ENCODE data around the gene MMP11.
"Not testable (repeated sequence)": the region's sequence is repeated elsewhere in the genome, so short reads cannot be mapped to it uniquely, and the experiment has no call there.

The MMP11 gene, protein sequence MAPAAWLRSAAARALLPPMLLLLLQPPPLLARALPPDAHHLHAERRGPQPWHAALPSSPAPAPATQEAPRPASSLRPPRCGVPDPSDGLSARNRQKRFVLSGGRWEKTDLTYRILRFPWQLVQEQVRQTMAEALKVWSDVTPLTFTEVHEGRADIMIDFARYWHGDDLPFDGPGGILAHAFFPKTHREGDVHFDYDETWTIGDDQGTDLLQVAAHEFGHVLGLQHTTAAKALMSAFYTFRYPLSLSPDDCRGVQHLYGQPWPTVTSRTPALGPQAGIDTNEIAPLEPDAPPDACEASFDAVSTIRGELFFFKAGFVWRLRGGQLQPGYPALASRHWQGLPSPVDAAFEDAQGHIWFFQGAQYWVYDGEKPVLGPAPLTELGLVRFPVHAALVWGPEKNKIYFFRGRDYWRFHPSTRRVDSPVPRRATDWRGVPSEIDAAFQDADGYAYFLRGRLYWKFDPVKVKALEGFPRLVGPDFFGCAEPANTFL

DNA sequence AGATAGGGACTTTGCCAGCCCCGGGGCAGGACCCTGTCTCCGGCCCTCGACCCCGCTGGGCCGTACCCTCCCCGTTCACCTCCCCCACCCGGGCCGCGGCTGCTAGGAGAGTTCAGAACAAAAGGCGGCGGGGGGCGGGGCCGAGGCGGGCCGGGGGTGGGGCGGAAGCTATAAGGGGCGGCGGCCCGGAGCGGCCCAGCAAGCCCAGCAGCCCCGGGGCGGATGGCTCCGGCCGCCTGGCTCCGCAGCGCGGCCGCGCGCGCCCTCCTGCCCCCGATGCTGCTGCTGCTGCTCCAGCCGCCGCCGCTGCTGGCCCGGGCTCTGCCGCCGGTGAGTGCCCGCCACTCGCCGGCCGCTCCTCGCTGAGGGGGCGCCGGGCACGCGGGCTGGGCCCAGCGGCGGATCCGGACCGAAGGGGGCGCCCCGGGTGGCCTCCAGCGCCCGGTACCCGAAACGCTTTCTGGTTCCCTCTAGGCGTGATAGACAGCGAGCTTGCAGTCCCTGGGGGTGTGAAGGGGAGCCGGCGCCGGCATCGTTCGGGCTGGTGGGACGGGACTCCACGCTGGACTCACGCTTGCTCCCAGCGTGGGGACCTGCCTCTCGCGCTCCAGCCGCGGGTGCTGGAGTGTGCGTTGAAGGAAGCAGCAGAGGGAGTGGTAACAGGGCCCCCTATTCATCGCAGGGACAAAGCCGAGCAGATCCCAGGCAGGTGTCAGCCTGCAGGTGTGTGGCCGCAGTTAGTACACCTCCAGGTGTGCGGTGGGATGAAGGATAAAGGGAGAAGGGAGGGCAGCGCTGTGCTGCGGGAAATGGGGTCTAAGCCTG lies at the start of gene MMP11:
MMP11 (plus strand) TSS at position 201 of the 825 bp plus-strand sequence; CDS start at position 223, 22 bp downstream.
- no peak for DNase-seq

DNA sequence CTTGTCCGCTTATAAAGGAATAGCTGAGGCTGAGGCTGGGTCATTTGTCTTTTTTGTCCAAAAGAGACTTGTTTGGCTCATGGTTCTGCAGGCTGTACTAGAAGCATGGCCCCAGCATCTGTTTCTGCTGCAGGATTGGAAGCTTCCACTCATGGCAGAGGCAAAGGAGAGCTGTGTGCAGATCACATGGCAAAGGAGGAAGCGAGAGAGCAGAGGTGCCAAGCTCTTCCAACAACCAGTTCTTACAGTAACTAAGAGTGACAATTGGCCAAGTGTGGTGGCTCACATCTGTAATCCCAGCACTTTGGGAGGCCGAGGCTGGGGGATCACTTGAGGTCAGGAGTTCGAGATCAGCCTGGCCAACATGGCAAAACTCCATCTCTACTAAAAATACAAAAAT lies 44.5 kb upstream of the MMP11 start:
- DNase-seq, result not testable (repeated sequence)

DNA sequence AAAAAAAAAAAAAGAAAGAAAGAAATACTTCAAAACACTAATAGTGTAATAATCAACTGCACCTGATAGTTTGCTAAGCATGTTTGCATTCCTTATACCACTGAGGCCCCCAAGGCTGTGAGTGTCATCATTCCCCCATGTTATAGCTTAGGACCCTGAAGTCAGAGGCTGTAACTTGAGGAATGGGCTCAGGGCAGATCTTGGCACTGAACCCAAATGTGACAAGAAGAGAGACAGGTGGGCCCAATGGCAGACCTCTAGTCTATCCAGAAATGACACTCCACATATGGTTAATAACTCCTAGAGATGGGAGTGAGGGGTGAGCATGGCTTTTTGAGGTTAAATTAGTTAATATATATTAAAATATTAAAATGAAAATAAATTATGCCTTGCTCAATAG lies 35.0 kb upstream of the MMP11 start:
- DNase-seq, result no peak

DNA sequence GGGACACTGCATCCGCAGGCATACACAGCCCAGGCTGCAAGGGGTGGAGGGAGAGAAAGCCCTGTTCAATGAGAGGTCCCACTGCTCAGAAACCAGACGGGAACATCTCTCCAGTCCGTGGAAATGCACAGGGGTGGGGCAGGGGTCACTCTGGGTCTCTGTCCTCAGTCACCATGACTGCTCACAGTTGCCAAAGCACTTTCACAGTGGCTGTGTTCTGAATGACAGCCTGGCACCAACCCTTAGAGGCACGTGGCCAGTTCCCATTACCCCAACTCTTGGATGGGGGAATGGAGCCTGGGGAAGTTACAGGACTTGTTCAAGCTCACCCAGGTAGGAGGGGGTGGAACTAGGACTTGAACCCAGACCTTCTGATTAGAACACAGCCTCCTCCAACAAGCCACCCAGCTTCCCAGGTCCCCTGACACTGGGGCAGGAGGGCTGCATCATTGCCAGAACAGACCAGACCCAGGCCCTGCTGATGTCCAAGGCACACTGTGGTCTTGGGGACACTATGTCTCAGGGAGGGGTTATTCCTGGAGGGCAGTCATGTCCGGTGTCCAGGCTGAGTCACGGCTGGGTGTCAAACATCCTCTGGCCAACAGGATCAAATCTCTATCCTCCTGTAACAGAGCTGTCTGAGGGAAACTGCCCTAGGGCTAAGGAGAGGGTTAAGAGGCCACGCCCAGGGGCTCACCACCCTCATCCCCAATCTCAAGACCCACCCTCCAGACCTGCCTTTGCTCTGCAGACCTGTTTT lies 30.0 kb upstream of the MMP11 start:
- DNase-seq, result no peak

DNA sequence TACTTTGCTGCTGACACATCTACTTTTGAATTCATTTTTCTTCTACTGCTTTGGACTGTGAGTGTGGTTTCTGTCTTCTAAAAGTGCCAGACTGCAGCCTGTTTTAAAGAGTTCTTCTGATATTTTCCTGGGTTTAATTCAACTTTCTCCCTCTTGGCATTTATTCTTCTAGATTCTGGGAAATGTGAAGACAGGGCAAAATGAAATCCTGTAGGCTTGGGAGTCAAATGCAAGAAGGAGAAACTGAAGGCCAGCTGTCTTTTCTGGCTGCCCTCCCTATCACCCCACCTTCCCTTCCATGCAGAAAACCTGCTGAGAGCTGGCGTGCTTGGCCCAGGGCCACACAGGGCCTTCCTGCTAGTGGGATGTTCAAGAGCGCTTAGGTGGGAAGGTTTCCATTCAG lies 29.3 kb upstream of the MMP11 start:
- DNase-seq, result no peak

DNA sequence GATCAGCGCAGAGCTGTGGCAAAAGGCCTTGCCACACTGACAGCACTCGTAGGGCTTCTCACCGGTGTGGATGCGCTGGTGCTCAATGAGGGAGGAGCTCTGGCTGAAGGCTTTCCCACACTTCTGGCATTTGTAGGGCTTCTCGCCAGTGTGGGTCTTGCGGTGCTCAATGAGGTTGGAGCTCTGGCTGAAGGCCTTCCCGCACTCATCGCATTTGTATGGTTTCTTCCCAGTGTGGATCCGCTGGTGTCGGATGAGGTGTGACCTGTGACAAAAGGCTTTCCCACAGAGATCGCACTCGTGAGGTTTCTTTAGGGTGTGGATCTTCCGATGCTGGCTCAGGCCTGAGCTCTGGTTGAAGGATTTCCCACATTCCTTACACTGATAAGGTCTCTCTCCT lies 28.6 kb upstream of the MMP11 start:
- DNase-seq, result no peak

DNA sequence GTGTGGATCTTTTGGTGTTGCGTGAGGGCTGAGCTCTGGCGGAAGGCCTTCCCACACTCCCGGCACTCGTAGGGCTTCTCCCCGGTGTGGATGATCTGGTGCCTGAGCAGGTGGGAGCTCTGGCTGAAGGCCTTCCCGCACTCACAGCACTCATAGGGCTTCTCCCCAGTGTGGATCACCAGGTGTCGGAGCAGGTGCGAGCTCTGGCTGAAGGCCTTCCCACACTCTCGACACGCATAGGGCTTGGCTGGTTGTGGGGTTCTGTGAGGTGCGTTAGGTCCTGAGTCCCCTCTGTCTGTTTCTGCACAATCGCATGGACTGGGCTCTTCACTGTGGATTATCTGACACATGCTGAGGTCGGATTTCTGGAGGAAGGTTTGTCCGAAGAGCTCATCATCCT lies 28.2 kb upstream of the MMP11 start:
- DNase-seq, result no peak

DNA sequence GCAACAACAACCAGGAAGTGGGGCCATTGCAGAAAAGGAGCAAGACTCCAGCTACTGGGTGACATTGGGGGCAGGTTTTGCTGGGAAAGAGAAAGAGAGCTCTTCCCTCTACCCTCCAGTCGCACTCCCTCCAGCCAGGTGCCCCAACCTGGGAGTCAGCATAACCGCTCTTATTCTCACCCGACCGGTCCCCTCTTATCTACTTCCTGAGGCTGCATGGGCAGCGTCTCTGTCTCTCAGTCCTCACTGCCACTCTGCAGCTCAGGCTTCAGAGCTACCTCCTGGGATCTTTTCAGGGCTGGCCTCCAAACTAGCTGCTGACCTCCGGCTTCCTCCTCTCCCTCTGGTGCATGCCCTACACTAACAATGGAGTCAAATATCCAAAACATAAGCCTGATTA lies 26.9 kb upstream of the MMP11 start:
- no peak for DNase-seq

DNA sequence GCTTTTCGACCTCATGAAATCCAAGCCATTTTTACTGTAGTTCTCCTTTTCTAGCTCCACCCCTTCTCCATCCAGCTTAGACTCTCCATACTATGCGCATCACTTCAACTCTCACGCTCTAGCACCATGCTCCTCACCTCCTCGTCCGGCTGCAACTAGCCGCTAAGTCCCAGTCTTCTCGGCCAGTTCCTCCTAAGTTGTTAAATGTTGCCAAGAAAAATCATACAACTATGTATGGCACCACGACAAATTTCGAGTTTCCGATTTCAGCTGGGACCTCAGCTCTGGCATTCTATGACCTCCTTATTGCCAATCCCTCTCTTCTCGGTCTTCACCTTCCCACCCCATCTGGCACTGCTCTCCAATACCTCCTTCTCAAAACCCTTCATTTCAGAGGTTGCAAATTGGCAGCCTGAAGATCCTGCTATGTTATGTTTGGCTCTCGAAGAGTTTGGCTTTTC lies 22.8 kb upstream of the MMP11 start:
- DNase-seq, result no peak

DNA sequence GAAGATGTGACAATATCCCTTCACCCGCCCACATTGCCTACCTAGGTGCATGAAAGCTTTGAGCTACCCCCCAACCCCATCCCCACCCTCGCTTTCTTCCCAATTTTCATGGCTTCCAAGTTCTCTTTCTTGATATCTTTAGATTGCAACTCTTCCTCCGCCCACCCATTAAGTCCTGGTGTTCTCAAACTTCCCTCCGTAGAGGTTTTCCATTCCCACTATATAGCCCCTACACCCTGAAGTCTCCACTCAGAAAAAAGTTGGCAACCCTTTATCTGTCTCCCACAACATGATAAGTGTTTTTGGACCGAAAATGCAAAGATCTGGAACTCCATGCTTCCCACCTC lies 22.3 kb upstream of the MMP11 start:
- DNase-seq, result no peak

DNA sequence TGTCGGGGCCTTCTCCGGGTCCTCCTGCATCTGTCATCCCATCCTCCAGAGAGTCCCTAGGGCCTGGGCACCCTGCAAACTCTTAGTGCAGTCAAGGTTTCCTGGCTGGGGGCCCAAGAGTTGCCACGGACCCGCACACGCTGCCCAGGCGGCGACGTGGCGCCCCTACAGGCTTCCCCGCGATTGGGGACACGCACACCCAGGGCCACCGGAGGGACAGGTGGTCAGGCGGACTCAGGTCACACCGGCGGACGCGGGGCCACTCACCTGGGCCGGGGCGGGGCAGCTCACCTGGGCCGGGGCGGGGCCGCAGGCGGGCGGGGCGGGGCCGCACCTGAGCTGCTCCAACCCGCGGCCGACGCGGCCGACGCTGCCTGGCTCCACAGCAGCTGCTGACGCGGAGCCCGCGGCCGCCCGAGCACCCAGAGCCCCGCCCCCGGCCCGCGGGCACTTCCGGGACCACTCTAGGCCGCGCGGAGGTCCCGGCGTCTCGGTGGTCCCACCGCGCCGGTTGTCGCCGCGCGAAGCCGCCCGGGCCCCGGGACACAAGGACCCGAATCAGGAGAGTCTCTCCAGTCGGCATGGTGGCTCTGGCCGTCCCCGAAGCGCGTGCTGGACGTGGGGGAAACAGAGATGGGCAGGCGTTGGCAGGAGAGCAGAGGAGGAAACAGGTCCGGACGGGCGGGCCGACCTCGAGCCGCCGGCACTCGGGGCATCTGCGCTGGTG lies 21.8 kb upstream of the MMP11 start, which contains the start of gene ZNF70:
ZNF70 (minus strand) TSS at position 399 of the 727 bp plus-strand sequence. CDS start 5,972 bp downstream, outside the sequence.
- DNase-seq, result peak; percentile 56

DNA sequence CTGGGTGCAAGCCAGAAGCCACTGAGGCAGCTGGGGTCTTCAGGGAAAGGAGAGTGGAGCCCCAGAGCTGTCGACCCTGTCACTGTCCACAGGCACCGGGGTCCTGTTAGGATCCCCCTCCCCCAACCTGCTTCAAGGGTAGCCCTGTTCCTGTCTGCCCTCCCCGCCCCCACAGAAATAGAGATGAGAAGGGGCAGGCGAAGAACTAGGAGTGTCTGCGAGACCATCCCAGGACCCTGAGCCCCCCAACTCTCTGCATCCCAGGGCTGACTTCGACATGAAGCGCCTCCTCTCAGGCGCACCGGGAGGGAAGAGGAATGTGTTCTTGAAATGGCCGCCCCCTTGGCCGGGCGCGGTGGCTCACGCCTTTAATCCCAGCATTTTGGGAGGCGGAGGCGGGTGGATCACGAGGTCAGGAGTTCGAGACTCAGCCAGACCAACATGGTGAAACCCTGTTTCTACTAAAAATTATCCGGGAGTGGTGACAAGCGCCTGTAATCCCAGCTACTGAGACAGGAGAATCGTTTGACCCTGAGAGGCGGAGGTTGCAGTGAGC lies 21.1 kb upstream of the MMP11 start:
- DNase-seq, result no peak

DNA sequence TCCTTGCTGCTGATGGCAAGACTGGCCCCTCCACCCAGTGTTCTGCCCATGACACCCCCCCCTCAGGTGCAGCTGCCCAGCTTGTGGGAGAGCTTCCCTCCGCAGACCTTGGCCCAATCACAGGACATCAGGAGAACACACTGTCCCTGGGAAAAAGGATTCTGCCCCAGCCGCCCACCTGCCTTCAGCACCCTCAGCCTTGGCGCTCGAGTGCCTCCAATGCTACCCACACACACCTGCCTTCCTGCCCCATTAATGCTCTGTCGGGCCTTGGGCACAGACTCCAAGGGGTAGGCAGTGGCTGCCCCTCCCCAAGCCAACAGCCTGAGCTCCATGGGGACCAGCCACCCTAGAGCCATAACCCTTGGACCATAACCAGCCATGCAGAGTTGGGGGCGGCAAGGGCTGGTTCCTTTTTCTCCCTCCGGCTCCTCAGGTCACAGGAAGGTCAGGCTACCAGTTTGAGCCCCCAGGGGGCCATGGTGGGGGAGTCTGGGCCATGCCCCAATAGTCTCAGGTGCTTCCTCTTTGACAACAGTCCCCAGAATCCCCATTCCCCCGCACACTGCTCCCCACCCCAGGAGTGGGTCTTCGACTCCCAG lies 20.5 kb upstream of the MMP11 start:
- peak; percentile 35 for DNase-seq

DNA sequence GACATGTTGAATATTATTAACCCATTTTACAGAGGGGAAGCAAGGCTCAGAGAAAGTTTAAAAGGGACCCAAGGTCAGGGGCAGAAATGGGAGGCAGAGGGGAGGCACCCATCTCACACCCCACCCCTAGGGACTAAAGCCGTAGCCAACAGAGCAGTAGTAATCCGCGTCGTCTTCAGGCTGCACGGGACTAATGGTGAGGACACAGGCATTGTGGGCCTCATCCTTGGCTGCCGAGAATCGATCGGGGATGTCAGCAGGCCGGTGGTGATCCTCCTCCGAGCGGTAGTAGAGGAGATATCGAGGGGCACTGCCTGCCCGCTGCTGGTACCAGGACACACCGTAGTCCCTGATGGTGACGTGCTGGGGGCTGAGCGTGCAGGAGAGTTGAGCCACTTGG lies 19.9 kb upstream of the MMP11 start:
- DNase-seq, result no peak

DNA sequence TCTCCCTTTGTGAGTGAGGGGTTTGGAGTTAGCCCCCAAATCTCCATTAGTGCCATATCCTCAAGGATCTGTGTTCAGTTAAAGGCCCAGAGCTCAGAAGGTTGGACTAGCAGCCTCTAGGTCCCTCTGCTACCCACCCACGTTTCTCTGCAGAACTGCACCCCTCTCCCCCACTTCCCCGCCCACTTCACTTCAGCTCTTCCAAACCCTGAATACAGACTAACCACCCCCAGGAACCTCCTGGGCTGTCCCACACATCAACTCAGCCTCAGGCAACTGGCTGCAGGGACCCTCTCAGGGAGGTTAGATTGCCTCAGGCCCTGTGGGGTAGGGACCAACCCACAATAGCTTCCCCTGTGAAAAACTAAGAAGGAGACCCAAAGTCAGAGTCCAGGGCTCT lies 19.3 kb upstream of the MMP11 start:
- no peak for DNase-seq

DNA sequence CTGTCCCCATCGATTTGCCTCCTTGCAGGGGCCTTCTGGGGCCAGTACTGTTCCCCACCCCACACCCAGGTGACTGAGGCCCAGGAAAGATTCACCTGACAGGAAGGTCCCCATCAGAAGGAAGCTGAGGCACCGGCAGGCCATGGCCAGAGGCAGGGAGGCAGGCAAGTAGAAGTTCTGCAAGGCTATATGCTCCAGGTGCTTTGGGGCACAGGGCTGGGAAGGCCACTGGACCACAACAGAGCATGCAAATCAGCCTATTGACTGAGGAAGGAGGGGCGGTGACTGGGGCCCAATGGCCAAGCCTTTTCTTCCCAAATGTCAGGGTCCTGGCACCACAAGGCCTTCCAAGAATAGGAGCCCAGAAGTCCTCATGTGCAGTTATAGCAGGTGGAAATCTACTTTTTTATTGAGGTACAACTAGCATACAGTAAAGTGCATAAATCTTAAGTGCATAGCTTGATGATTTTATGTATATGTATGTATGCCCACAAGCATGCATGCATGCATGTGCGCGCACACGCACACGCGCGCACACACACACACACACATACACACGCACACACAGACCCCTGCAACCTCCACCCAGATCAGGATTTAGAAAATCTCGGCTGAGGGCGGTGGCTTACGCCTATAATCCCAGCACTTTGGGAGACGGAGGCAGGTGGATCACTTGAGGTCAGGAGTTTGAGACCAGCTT lies 18.3 kb upstream of the MMP11 start, which contains the start of gene VPREB3:
VPREB3 (minus strand) TSS at position 206 of the 700 bp plus-strand sequence; CDS start at position 144, 62 bp downstream.
- no peak for DNase-seq

DNA sequence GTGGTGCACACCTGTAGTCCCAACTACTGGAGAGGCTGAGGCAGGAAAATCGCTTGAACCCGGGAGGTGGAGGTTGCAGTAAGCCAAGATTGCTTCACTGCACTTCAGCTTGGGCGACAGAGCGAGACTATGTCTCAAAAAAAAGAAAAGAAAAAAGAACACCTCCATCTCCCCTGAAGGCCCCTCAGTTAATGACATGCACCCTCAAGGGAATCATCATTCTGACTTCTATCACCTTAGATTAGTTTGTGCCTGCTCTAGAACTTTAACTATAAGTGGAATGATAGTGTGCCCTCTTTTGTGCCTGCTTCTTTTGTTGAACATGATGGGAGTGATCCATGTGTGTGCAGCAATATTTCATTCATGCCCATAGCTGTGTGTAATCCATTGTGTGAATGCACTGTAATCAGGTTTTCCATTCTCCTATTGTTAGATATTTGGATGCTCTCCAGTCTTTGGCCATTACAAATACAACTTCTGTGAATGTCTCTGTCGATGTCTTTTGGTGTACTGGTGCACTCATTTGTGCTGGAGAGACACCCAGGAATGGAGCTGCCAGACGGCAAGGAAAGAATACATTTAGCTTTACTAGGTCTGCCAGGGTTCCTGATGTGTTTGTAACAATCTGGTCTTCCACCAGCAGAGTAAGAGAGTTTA lies 17.5 kb upstream of the MMP11 start:
- no peak for DNase-seq

DNA sequence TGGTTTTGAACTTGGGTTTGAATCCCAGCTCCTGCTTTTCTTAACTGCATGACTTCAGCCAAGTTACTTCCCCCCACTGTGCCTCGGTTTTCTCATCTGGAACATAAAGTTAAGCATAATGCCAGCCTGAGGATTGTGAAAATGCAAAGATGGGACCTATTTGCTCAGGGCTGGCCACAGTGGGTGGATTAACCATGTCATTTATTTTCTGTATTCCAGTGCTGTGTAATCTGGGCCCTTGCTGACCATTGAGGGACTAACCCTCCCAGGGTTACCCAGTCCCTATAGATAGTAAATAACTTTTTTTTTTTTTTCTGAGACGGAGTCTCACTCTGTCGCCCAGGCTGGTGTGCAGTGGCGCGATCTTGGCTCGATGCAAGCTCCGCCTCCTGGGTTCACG lies 16.9 kb upstream of the MMP11 start:
- DNase-seq, result no peak

DNA sequence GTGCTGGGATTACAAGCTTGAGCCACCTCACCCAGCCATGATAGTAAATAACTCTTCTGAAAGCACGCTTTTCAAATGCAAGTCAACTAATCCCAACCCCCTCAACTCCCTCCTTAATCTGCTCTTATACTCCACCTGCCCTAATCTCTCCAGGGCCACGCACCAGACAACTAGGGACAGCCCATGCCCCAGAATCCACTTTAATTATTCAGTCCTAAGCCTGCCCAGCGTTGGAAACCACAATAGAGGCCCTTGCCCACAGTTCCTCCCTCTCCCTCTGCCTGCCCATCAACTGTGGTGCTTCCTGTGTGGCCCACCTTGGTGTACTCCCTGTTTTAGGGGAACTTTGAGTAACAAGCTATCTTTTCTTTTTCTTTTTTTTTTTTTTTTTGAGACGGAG lies 15.8 kb upstream of the MMP11 start:
- no peak for DNase-seq

DNA sequence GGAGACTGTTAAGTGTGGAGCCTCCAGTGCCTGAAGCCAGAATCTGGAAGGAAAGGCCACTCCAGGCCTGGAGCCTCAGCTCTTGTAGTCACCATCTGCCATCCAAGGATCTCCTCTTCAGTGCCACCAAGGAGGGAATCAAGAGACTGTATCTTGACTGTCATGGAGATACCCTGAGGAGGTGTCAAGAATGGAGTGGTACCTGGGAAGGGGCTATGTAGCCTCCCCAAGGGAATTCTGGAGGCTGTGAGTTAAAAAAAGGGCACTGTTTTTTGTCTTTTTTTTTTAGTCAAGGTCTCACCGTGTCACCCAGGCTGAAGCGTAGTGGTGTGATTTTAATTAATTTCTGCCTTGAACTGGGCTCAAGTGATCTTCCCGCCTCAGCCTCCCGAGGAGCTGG lies 13.1 kb upstream of the MMP11 start:
- no peak for DNase-seq

Measured in GF-D8 (cell line).